Upper lobe of right lung (tissue), 1 donor: Measurements from ENCODE around the gene KRTAP29-1. TPM values are rescaled to one million over a fixed set of nuclear protein-coding genes. Genes with fewer than 3 reads are reported as not detected.

ENCODE experiments used
- ATAC-seq: fragments of 200-7000 bp; cut with Tn5 transposase; one replicate; pipeline ENCODE4 v1.9.1; 2020; ENCODE audit warnings: mild to moderate bottlenecking, moderate library complexity
- DNase-seq: peaks from one replicate; pipeline ENCODE4 v3.0.0-alpha.2; 2020
- H3K27ac ChIP-seq: fragments of 200-600 bp; one replicate; pipeline ENCODE4 v1.8.0; 2022
- H3K27me3 ChIP-seq: fragments of 200-600 bp; one replicate; pipeline ENCODE4 v1.8.0; 2022; ENCODE audit warnings: mild to moderate bottlenecking
- H3K36me3 ChIP-seq: fragments of 200-600 bp; one replicate; pipeline ENCODE4 v1.8.0; 2022
- H3K4me1 ChIP-seq: fragments of 200-600 bp; one replicate; pipeline ENCODE4 v1.8.0; 2022
- H3K4me3 ChIP-seq: fragments of 200-600 bp; one replicate; pipeline ENCODE4 v1.8.0; 2022; ENCODE audit warnings: mild to moderate bottlenecking
- H3K9me3 ChIP-seq: fragments of 200-600 bp; one replicate; pipeline ENCODE4 v1.8.0; 2022
- CTCF ChIP-seq: fragments of 200-600 bp; IDR thresholded peaks from one replicate; pipeline ENCODE4 v1.8.0; 2022; ENCODE audit warnings: antibody characterized with exemption
- intact Hi-C: fragments of 100-400 bp; cut with DNase I; formaldehyde crosslinking; loops from one replicate; pipeline ENCODE4 v1.11.0; 2022
- total RNA-seq: library from RNA; stranded (reverse); fragmentation: NEBNext Ultra II Directional; extraction: Animal tissue kit (Norgen Biotek cat#: 25700); gene quantifications from one replicate; pipeline ENCODE4 v1.2.1, GENCODE V29; 2021
- donor health status: DM: no; HTN: yes; CAD: no; lungs with severe emphysema.

KRTAP29-1 gene
- total RNA-seq, 1 donor from 2014 or later = not detected

DNA sequence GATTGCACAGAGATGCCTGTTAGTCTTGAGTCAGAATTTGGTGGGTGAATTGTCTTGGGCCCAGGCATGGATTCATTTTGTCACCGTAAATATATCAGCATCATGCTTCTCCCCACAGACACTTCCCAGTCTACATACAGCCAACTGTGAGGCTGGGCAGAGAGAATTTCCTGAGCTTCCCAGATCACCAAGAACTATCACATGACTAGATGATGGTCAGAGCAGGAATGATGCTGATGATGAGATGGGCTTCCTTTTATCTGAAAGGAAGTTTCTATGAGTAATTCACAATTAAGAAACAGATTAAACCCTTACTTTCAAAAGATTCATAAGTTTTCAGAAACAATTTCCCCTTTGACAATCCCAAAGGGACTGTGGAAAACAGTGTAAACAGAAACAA is 47.8 kb downstream of the KRTAP29-1 start:
- DNase-seq (no peak), ATAC-seq (no peak)
- H3K4me1 ChIP-seq = no peaks in the 10 kb centered on the region

More for the DNA sequence above, 47.8 kb downstream of the KRTAP29-1 start:
- H3K27me3 ChIP-seq = peaks cover 11% of the 10 kb centered on the region
- no peak overlapping the region for H3K27ac ChIP-seq
- TF ChIP-seq CTCF = no peak
- no peak overlapping the region for H3K4me3 ChIP-seq
- H3K9me3 ChIP-seq = no peaks in the 10 kb centered on the region
- intact Hi-C loops = no loop called here
- H3K36me3 ChIP-seq = no peaks in the 10 kb centered on the region

Other genes starting within 250 kb of the KRTAP29-1 start
- gene KRTAP2-2, start 247.6 kb downstream of the KRTAP29-1 start, total RNA-seq = not detected
- gene KRTAP2-3, start 242.7 kb downstream of the KRTAP29-1 start, total RNA-seq = not detected
- gene KRTAP2-4, start 237.0 kb downstream of the KRTAP29-1 start, total RNA-seq = not detected
- gene KRTAP4-7, start 218.7 kb downstream of the KRTAP29-1 start, total RNA-seq = not detected
- not detected for gene KRTAP4-8, start 204.7 kb downstream of the KRTAP29-1 start, total RNA-seq
- gene KRTAP4-16, start 200.6 kb downstream of the KRTAP29-1 start, total RNA-seq = not detected
- gene KRTAP4-9, start 197.5 kb downstream of the KRTAP29-1 start, total RNA-seq = not detected
- not detected for gene KRTAP4-11, start 184.5 kb downstream of the KRTAP29-1 start, total RNA-seq
- not detected for gene KRTAP4-12, start 178.7 kb downstream of the KRTAP29-1 start, total RNA-seq
- not detected for gene KRTAP4-6, start 162.3 kb downstream of the KRTAP29-1 start, total RNA-seq
- not detected for gene KRTAP4-5, start 153.0 kb downstream of the KRTAP29-1 start, total RNA-seq
- gene KRTAP4-4, start 142.1 kb downstream of the KRTAP29-1 start, total RNA-seq = not detected
- gene KRTAP4-3, start 134.6 kb downstream of the KRTAP29-1 start, total RNA-seq = not detected
- gene KRTAP4-2, start 124.6 kb downstream of the KRTAP29-1 start, total RNA-seq = not detected
- gene KRTAP4-1, start 117.9 kb downstream of the KRTAP29-1 start, total RNA-seq = not detected
- gene KRTAP9-1, start 113.0 kb downstream of the KRTAP29-1 start, total RNA-seq = not detected
- gene KRTAP9-2, start 76.2 kb downstream of the KRTAP29-1 start, total RNA-seq = not detected
- gene KRTAP9-3, start 70.4 kb downstream of the KRTAP29-1 start, total RNA-seq = not detected
- gene KRTAP9-8, start 64.9 kb downstream of the KRTAP29-1 start, total RNA-seq = not detected
- gene KRTAP9-4, start 53.2 kb downstream of the KRTAP29-1 start, total RNA-seq = not detected
- gene KRTAP9-9, start 47.5 kb downstream of the KRTAP29-1 start, total RNA-seq = not detected
- gene KRTAP9-6, start 37.5 kb downstream of the KRTAP29-1 start, total RNA-seq = not detected
- not detected for gene KRTAP9-7, start 27.2 kb downstream of the KRTAP29-1 start, total RNA-seq
- gene KRTAP16-1, start 6.5 kb upstream of the KRTAP29-1 start, total RNA-seq = not detected
- gene KRTAP17-1, start 12.9 kb upstream of the KRTAP29-1 start, total RNA-seq = not detected
- not detected for gene KRT33A, start 48.0 kb upstream of the KRTAP29-1 start, total RNA-seq
- gene KRT33B, start 67.0 kb upstream of the KRTAP29-1 start, total RNA-seq = not detected
- gene KRT34, start 79.5 kb upstream of the KRTAP29-1 start, total RNA-seq = not detected
- not detected for gene KRT31, start 94.8 kb upstream of the KRTAP29-1 start, total RNA-seq
- not detected for gene KRT37, start 121.7 kb upstream of the KRTAP29-1 start, total RNA-seq
- not detected for gene KRT38, start 138.1 kb upstream of the KRTAP29-1 start, total RNA-seq
- gene KRT32, start 164.5 kb upstream of the KRTAP29-1 start, total RNA-seq = not detected
- not detected for gene KRT35, start 178.3 kb upstream of the KRTAP29-1 start, total RNA-seq
- gene KRT36, start 187.1 kb upstream of the KRTAP29-1 start, total RNA-seq = not detected
- 5.5 TPM for gene KRT13, start 202.8 kb upstream of the KRTAP29-1 start, total RNA-seq
- gene KRT15, start 216.0 kb upstream of the KRTAP29-1 start, total RNA-seq = 24.3 TPM
- 321 TPM for gene KRT19, start 225.5 kb upstream of the KRTAP29-1 start, total RNA-seq